Endothelial cell of umbilical vein (primary cell): ENCODE data around the gene RENBP. TPM values are rescaled to one million over a fixed set of nuclear protein-coding genes. Genes with fewer than 3 reads are reported as not detected.

Experiments
- BruUV-seq: library from RNA; stranded (reverse); fragments of 400-500 nt; replicated peaks from 2 replicates; lab custom pipeline; 2021; lab: Mats Ljungman, UMichigan
- CTCF ChIA-PET: fragments of 300-600, 350-600 bp; sonication (Branson Sonifier 250); formaldehyde crosslinking; loops from one replicate; lab custom pipeline; 2021; ENCODE audit warnings: antibody characterized with exemption, inconsistent platforms; lab: Charles Lee
- POLR2A ChIA-PET: fragments of 300-600, 350-600 bp; sonication (Branson Sonifier 250); formaldehyde crosslinking; loops from one replicate; lab custom pipeline; 2021; ENCODE audit warnings: antibody characterized with exemption, inconsistent platforms; lab: Charles Lee
- DNase-seq: peaks from one replicate; pipeline ENCODE4 v3.0.0-alpha.2; 2011; ENCODE audit warnings: low read depth, low spot score
- FAIRE-seq: peaks from 2 replicates; lab custom pipeline; 2011; peaks lifted over from hg19 to GRCh38; lab: Jason Lieb, UNC
- H2AFZ ChIP-seq: 2 replicates; pipeline ENCODE4 v1.6.0; 2012; ENCODE audit warnings: low read depth, low read length, control low read depth, inconsistent platforms
- H3K27ac ChIP-seq: 2 replicates; pipeline ENCODE4 v1.5.1; 2011; ENCODE audit warnings: low read depth, mild to moderate bottlenecking, control low read depth, low read length, moderate library complexity; ENCODE audit not compliant: insufficient read depth
- H3K27me3 ChIP-seq, 2 experiments: 2 replicates each; pipeline versions ENCODE4 v1.6.0 to v1.6.1; 2011; ENCODE audit warnings: low read length in 2 of 2, mixed read lengths in 1 of 2; ENCODE audit not compliant: control insufficient read depth in 2 of 2, insufficient read depth in 2 of 2
- H3K36me3 ChIP-seq, 2 experiments: 2 replicates in 1 of 2; 3 replicates in 1 of 2; pipeline ENCODE4 v1.5.1; 2011; ENCODE audit warnings: low read length in 2 of 2, mild to moderate bottlenecking in 1 of 2, moderate library complexity in 1 of 2; ENCODE audit not compliant: control insufficient read depth in 2 of 2, insufficient read depth in 2 of 2; ENCODE audit errors: extremely low read depth in 1 of 2
- H3K4me1 ChIP-seq: 3 replicates; pipeline ENCODE4 v1.5.1; 2011; ENCODE audit warnings: mild to moderate bottlenecking, low read length; ENCODE audit not compliant: control insufficient read depth, insufficient read depth; ENCODE audit errors: extremely low read depth
- H3K4me2 ChIP-seq: 2 replicates; pipeline ENCODE4 v1.6.1; 2011; ENCODE audit warnings: low read length, control low read depth, mixed read lengths; ENCODE audit not compliant: insufficient read depth
- H3K4me3 ChIP-seq, 3 experiments: fragments of 200-600 bp in 1 of 3; sonication (generic), shearing (Covaris generic) in 1 of 3; replicated peaks in 1 of 3; 2 replicates each; pipeline ENCODE4 v1.5.1; 2011 to 2016; ENCODE audit warnings: control low read depth in 3 of 3, low read length in 3 of 3, mild to moderate bottlenecking in 2 of 3, inconsistent platforms in 1 of 3, low read depth in 1 of 3, moderate library complexity in 1 of 3; ENCODE audit not compliant: insufficient read depth in 1 of 3
- H3K79me2 ChIP-seq: 2 replicates; pipeline ENCODE4 v1.6.0; 2012; ENCODE audit warnings: low read length, inconsistent platforms; ENCODE audit not compliant: control insufficient read depth, insufficient read depth
- H3K9ac ChIP-seq: replicated peaks from 2 replicates; pipeline ENCODE3; 2011; ENCODE audit warnings: low read length, control low read depth; ENCODE audit not compliant: insufficient read depth; ENCODE audit errors: extremely low read depth
- H3K9me1 ChIP-seq: replicated peaks from 3 replicates; pipeline ENCODE4 v1.6.0; 2011; ENCODE audit warnings: mild to moderate bottlenecking, low read length; ENCODE audit not compliant: control insufficient read depth, insufficient read depth; ENCODE audit errors: extremely low read depth
- H3K9me3 ChIP-seq: replicated peaks from 2 replicates; pipeline ENCODE4 v1.5.1; 2012; ENCODE audit warnings: low read length, inconsistent platforms; ENCODE audit not compliant: control insufficient read depth, insufficient read depth
- H4K20me1 ChIP-seq: replicated peaks from 2 replicates; pipeline ENCODE3; 2011; ENCODE audit warnings: mild to moderate bottlenecking, low read length; ENCODE audit not compliant: control insufficient read depth, insufficient read depth; ENCODE audit errors: extremely low read depth
- EZH2 ChIP-seq: IDR thresholded peaks from 2 replicates; pipeline ENCODE4 v1.6.1; 2012; ENCODE audit warnings: borderline replicate concordance, low read depth, mild to moderate bottlenecking, moderate library complexity, low read length, inconsistent platforms; ENCODE audit not compliant: severe bottlenecking
- FOS ChIP-seq: IDR thresholded peaks from 2 replicates; pipeline ENCODE4 v1.6.1; 2011; ENCODE audit warnings: mild to moderate bottlenecking, low read length, moderate library complexity, borderline replicate concordance; ENCODE audit not compliant: insufficient read depth
- GATA2 ChIP-seq: IDR thresholded peaks from 2 replicates; pipeline ENCODE4 v1.7.0; 2011; ENCODE audit warnings: low read depth, mild to moderate bottlenecking, moderate library complexity, mixed read lengths, low read length; ENCODE audit not compliant: insufficient read length, insufficient read depth
- JUN ChIP-seq: IDR thresholded peaks from 2 replicates; pipeline ENCODE4 v1.6.1; 2011; ENCODE audit warnings: borderline replicate concordance, low read depth; ENCODE audit not compliant: insufficient read length, insufficient read depth
- MYC ChIP-seq: IDR thresholded peaks from one replicate; pipeline ENCODE4 v1.6.1; 2011; ENCODE audit warnings: mild to moderate bottlenecking, low read depth, low read length
- POLR2A ChIP-seq: IDR thresholded peaks from 2 replicates; pipeline ENCODE4 v1.6.1; 2012; ENCODE audit warnings: low read depth, mild to moderate bottlenecking, control low read depth, low read length
- POLR2AphosphoS5 ChIP-seq: IDR thresholded peaks from 2 replicates; pipeline ENCODE4 v1.6.1; 2012; ENCODE audit warnings: low read depth, mild to moderate bottlenecking, control low read depth, low read length, moderate library complexity; ENCODE audit not compliant: insufficient read depth
- dilution Hi-C: fragments of 300-500 bp; cut with MboI; formaldehyde crosslinking; loops from one replicate; pipeline ENCODE4 v1.15.0; 2019; ENCODE audit warnings: low sequenced_read_pairs; ENCODE audit not compliant: extremely low pct_ligation_motif_present
- intact Hi-C: fragments of 100-400 bp; cut with micrococcal nuclease; formaldehyde crosslinking; loops from one replicate; pipeline ENCODE4 v1.10.0; 2022
- polyA plus RNA-seq, 4 experiments: library from polyadenylated mRNA; depleted of rRNA in 3 of 4; stranded (reverse) in 3 of 4; unstranded in 1 of 4; fragments of >200 nt; gene quantifications; 2 replicates each; pipeline versions ENCODE4 v1.2.1 to v1.2.3, GENCODE V29; 2011 to 2012; ENCODE audit warnings: missing spikeins in 1 of 4
- total RNA-seq: library from RNA; stranded (reverse); gene quantifications from 2 replicates; pipeline ENCODE4 v1.2.3, GENCODE V29; 2021
- TF ChIP-seq, protein P1 (sequence below), 2 donors: IDR thresholded peaks; 1 replicate in 1 of 2; 2 replicates in 1 of 2; pipeline ENCODE4 v1.5.1; 2011; ENCODE audit warnings: low read length in 2 of 2, mild to moderate bottlenecking in 2 of 2, moderate library complexity in 2 of 2, control low read depth in 1 of 2, inconsistent platforms in 1 of 2, low read depth in 1 of 2; ENCODE audit not compliant: insufficient read depth in 1 of 2; ENCODE audit errors: extremely low read depth in 1 of 2
- TF ChIP-seq, protein P2 (sequence below): IDR thresholded peaks from 2 replicates; pipeline ENCODE4 v1.6.1; 2011; ENCODE audit not compliant: insufficient read depth, insufficient read length

The RENBP gene
- total and polyA plus RNA-seq, 2 donors (not counting 3 experiments of a cell fraction or from before 2014, with no cell fraction given): 8.0 to 16.0 TPM

DNA sequence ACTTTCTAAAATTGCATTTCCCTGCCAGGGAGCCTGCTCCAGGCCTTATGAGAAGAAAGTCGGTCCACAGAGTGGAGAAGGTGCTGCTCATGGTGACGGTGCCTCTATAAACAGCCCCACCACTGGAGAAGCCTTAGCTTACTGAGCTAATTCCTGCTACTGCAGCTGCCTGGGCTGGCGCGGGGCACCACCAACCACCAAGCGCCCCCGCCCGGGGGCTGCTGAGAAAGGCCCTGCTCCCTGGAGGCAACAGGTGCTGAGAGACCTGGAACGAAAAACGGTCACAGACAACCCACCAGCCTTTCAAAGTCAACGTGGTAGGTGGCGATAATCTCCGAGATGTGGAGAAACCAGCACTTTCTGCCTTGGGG is 24.3 kb upstream of the RENBP start:
- TF ChIP-seq, protein P1, sequence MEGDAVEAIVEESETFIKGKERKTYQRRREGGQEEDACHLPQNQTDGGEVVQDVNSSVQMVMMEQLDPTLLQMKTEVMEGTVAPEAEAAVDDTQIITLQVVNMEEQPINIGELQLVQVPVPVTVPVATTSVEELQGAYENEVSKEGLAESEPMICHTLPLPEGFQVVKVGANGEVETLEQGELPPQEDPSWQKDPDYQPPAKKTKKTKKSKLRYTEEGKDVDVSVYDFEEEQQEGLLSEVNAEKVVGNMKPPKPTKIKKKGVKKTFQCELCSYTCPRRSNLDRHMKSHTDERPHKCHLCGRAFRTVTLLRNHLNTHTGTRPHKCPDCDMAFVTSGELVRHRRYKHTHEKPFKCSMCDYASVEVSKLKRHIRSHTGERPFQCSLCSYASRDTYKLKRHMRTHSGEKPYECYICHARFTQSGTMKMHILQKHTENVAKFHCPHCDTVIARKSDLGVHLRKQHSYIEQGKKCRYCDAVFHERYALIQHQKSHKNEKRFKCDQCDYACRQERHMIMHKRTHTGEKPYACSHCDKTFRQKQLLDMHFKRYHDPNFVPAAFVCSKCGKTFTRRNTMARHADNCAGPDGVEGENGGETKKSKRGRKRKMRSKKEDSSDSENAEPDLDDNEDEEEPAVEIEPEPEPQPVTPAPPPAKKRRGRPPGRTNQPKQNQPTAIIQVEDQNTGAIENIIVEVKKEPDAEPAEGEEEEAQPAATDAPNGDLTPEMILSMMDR (IDR thresholded peaks at IDR 0.05; ENCODE audit: extremely low read depth in 1 of 2, insufficient read depth in 1 of 2, low read depth in 1 of 2, low read length in 2 of 2): peak in 1 of 2 donors; percentile 9
- TF ChIP-seq JUN: no peak
- dilution Hi-C loops (no loop called here), intact Hi-C loops (loop anchor here (1.0 to 2.0 kb wide), 2 partner anchors 16 to 44 kb away; no protein-coding TSS in a partner anchor)
- Histone ChIP-seq H3K9ac (no peak overlapping the region), H3K79me2 (peaks cover 75% of the 10 kb centered on the region), H3K9me1 (no peaks in the 10 kb centered on the region), H4K20me1 (no peaks in the 10 kb centered on the region), H3K4me2 (peak overlapping the region; percentile 70), H3K27me3 (no peaks in the 10 kb centered on the region), H3K4me1 (peaks cover 36% of the 10 kb centered on the region), H3K9me3 (no peaks in the 10 kb centered on the region), H3K4me3 (peak overlapping the region in 2 of 3 experiments; percentile 69 to 76), H2AFZ (no peak overlapping the region), H3K27ac (no peak overlapping the region), H3K36me3 (peaks cover 0 to 2% of the 10 kb centered on the region in 2 experiments)
- FAIRE-seq: peak; percentile 67
- POLR2A ChIA-PET: no interaction called here
- DNase-seq: no peak
- CTCF ChIA-PET: interaction anchor here (1.8 to 1.9 kb wide), 2 partner anchors 21 to 45 kb away, joined by 4 to 6 read pairs; no protein-coding TSS in a partner anchor
- no TSS peak for BruUV-seq

DNA sequence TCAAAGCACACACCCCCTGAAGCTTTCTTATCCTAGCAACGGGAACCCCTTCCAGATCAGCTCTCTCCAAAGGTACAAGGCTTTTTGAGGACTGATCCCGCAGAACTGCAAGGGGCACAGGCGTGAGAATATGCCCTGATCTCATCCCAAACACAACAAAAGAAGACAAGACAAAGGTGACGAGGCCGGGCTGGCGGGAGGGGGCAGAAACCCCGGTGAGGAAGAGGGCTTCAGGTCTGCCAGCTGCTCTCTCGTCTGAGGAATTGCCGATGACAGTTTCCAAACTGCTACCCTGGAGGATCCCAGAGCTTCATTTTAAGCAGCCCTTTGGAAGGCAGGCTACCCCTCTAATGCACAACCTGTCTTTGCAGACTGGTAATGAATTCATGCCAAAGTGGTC is 23.8 kb upstream of the RENBP start:
- intact Hi-C loops: loop anchor here (1.0 to 2.0 kb wide), 2 partner anchors 15 to 44 kb away; no protein-coding TSS in a partner anchor
- DNase-seq (no peak), FAIRE-seq (no peak)
- no TSS peak for BruUV-seq
- Histone ChIP-seq H4K20me1 (no peaks in the 10 kb centered on the region), H3K9ac (no peak overlapping the region), H3K9me3 (no peaks in the 10 kb centered on the region), H3K4me1 (peaks cover 31% of the 10 kb centered on the region), H2AFZ (no peak overlapping the region), H3K27me3 (no peaks in the 10 kb centered on the region), H3K36me3 (peaks cover 0 to 2% of the 10 kb centered on the region in 2 experiments), H3K9me1 (no peaks in the 10 kb centered on the region), H3K4me3 (peak overlapping the region in 1 of 3 experiments; percentile 27), H3K4me2 (peak overlapping the region; percentile 70), H3K79me2 (peaks cover 75% of the 10 kb centered on the region), H3K27ac (no peak overlapping the region)
- dilution Hi-C loops: no loop called here
- CTCF ChIA-PET: interaction anchor here (1.3 to 1.9 kb wide), 3 partner anchors 21 to 46 kb away, joined by 4 to 6 read pairs (median 6); no protein-coding TSS in a partner anchor
- POLR2A ChIA-PET: no interaction called here
- TF ChIP-seq JUN (no peak), POLR2A (no peak), GATA2 (no peak), MYC (no peak), POLR2AphosphoS5 (no peak), EZH2 (no peak), FOS (no peak)
- TF ChIP-seq, protein P1 (IDR thresholded peaks at IDR 0.05; ENCODE audit: extremely low read depth in 1 of 2, insufficient read depth in 1 of 2, low read depth in 1 of 2, low read length in 2 of 2): no peak
- TF ChIP-seq, protein P2, sequence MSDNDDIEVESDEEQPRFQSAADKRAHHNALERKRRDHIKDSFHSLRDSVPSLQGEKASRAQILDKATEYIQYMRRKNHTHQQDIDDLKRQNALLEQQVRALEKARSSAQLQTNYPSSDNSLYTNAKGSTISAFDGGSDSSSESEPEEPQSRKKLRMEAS: no peak
